ENCODE data around the gene ELMO1. TPM values are rescaled to one million over a fixed set of nuclear protein-coding genes. Genes with fewer than 3 reads are reported as not detected.

ELMO1 gene
- total RNA-seq, 4 donors from 2014 or later = 11.5 to 19.9 (median 17.4) TPM

DNA sequence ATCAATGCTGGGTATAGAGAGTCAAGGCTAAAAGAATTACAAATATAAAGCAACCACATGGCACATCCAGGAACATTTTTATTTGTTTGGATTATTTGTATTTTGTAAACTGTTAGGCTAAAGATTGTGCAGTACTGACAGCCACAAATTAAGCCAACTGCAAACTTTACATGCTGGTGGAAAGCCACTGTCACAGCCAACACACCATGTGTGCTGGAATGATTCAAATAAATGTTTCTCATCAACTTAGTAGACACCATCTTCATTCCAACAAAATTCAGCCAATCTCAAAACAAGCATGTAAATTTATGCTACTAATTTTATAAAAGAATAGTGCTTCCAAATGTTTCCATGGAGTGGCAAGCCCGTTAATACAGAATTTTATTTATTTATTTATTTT is 211.8 kb downstream of the ELMO1 start:
- intact Hi-C loops (cut with DNase I; ENCODE audit: low total_unique reads) = loop anchor here (10.0 kb wide), 1 partner anchor 598 kb away; no protein-coding TSS in a partner anchor
- WGBS, 2 donors = 63 to 79% methylated on average over 1 of the region's 1 CpG
- H3K4me3 ChIP-seq (ENCODE audit: low read depth, poor library complexity, severe bottlenecking) = no peak overlapping the region
- DNase-seq (ENCODE audit: low spot score in 2 of 2) = no peak
- no peak for TF ChIP-seq POLR2A (IDR thresholded peaks at IDR 0.05)

DNA sequence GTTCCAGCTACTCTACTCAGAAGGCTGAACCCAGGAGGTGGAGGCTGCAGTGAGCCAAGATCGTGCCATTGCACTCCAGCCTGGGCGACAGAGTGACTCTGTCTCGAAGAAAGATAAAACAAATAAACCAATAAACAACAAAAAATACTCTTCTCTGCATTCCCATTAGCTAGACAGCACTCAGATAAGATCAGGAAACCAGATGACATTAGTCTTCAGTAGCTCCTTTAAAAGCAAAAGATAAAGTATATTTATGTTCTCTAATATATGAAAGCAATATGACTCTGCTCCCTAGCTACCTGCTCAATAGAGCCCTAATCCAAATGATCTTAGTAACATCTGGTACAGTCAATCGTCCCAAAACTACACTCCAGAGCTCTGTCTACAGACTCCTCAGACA is 212.9 kb downstream of the ELMO1 start:
- DNase-seq (ENCODE audit: low spot score in 2 of 2) = no peak
- H3K4me3 ChIP-seq (ENCODE audit: low read depth, poor library complexity, severe bottlenecking) = no peak overlapping the region
- intact Hi-C loops (cut with DNase I; ENCODE audit: low total_unique reads) = loop anchor here (10.0 kb wide), 1 partner anchor 599 kb away; no protein-coding TSS in a partner anchor
- TF ChIP-seq, protein P1, sequence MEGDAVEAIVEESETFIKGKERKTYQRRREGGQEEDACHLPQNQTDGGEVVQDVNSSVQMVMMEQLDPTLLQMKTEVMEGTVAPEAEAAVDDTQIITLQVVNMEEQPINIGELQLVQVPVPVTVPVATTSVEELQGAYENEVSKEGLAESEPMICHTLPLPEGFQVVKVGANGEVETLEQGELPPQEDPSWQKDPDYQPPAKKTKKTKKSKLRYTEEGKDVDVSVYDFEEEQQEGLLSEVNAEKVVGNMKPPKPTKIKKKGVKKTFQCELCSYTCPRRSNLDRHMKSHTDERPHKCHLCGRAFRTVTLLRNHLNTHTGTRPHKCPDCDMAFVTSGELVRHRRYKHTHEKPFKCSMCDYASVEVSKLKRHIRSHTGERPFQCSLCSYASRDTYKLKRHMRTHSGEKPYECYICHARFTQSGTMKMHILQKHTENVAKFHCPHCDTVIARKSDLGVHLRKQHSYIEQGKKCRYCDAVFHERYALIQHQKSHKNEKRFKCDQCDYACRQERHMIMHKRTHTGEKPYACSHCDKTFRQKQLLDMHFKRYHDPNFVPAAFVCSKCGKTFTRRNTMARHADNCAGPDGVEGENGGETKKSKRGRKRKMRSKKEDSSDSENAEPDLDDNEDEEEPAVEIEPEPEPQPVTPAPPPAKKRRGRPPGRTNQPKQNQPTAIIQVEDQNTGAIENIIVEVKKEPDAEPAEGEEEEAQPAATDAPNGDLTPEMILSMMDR (IDR thresholded peaks at IDR 0.05) = no peak
- TF ChIP-seq POLR2A (IDR thresholded peaks at IDR 0.05) = no peak
- 79 to 90% methylated on average over 4 of the region's 4 CpGs for WGBS, 2 donors

DNA sequence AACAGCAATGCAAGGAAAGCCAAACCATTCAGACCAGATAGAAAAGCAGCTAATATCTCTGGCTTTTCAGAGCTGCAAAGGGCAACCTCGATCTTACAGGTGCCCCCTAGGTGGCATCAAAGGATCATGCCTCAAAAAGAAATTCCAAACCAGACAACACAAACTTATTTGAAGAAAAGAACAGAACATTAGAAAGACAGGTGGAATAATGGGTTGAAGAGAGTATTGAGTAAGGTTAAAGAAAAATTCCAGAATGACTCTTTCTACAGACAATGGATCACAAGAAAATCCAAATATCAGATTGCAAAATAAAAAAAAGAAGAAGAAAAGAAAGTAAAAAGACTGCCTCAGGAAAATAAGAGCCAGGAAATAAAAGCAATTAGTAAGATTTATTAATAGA is 213.7 kb downstream of the ELMO1 start:
- no peak for DNase-seq (ENCODE audit: low spot score in 2 of 2)

DNA sequence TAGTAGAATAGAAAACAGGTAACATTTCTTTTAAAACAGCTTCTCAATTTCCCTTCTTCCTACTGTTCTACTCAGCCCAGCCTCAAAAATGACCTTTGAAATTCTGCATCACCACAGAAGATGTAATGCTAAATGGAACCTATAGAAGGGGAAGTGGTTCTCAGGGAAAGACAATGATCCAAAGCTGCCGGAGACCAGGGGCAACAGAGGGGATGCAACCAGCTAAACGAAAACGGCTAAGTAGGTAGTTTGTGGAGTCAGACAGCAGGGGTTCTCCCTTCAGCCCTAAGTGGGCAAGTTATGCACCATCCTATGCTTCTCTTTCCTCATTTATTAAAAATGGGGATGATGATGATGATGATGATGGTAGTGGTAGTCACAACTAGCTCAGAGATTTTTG is 214.3 kb downstream of the ELMO1 start:
- intact Hi-C loops (cut with DNase I; ENCODE audit: low total_unique reads) = loop anchor here (10.0 kb wide), 1 partner anchor 600 kb away; no protein-coding TSS in a partner anchor
- 69 to 77% methylated on average over 3 of the region's 3 CpGs for WGBS, 2 donors
- no peak overlapping the region for H3K4me3 ChIP-seq (ENCODE audit: low read depth, poor library complexity, severe bottlenecking)
- TF ChIP-seq, protein P1 (IDR thresholded peaks at IDR 0.05) = no peak
- TF ChIP-seq POLR2A (IDR thresholded peaks at IDR 0.05) = no peak
- no peak for DNase-seq (ENCODE audit: low spot score in 2 of 2)

More for the DNA sequence above, 213.7 kb downstream of the ELMO1 start:
- WGBS, 2 donors = 39 to 41% methylated on average over 1 of the region's 1 CpG
- no peak for TF ChIP-seq POLR2A (IDR thresholded peaks at IDR 0.05)
- TF ChIP-seq, protein P1 (IDR thresholded peaks at IDR 0.05) = no peak
- no peak overlapping the region for H3K4me3 ChIP-seq (ENCODE audit: low read depth, poor library complexity, severe bottlenecking)
- intact Hi-C loops (cut with DNase I; ENCODE audit: low total_unique reads) = loop anchor here (10.0 kb wide), 1 partner anchor 600 kb away; no protein-coding TSS in a partner anchor

DNA sequence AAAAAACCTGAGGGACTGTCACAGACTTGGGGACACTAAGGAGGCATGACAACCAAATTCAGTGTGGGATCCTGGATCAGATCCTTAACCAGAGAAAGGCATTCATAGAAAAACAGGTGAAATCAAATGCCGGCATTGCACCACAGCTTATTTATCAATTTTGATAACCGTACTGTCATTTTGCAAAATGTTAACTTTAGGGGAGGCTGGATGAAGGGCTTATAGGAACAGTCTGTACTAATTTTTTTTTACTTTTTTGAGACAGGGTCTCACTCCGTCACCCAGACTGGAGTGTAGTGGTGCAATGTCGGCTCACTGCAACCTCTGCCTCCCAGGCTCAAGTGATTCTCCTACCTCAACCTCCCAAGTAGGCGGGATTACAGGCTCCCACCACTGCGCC is 217.1 kb downstream of the ELMO1 start:
- intact Hi-C loops (cut with DNase I; ENCODE audit: low total_unique reads) = loop anchor here (10.0 kb wide), 1 partner anchor 603 kb away; no protein-coding TSS in a partner anchor
- no peak overlapping the region for H3K4me3 ChIP-seq (ENCODE audit: low read depth, poor library complexity, severe bottlenecking)
- DNase-seq (ENCODE audit: low spot score in 2 of 2) = no peak
- TF ChIP-seq POLR2A (IDR thresholded peaks at IDR 0.05) = no peak
- TF ChIP-seq, protein P1 (IDR thresholded peaks at IDR 0.05) = no peak
- WGBS, 2 donors = 95 to 98% methylated on average over 6 of the region's 6 CpGs

DNA sequence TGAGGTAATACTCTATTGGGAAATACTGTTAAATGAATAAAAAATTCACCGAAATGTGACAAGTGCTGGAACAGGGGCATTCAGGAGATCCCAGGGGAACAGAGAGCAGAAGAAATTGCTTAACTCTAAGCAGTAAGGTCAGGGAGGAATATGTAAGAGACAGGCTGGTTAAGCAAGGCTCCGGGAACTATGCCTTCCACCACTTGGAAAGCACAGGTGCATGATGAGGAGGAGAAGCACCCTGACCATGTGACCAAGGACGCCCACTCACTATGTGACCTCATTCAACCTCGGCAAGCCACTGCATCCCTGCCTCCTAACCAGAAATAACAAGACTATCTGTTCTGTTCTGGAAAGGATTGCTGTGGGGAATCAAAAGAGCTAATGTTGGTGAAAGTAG is 218.4 kb downstream of the ELMO1 start:
- no peak overlapping the region for H3K4me3 ChIP-seq (ENCODE audit: low read depth, poor library complexity, severe bottlenecking)
- TF ChIP-seq POLR2A (IDR thresholded peaks at IDR 0.05) = no peak
- TF ChIP-seq, protein P1 (IDR thresholded peaks at IDR 0.05) = no peak
- intact Hi-C loops (cut with DNase I; ENCODE audit: low total_unique reads) = loop anchor here (10.0 kb wide), 1 partner anchor 605 kb away; no protein-coding TSS in a partner anchor
- WGBS, 2 donors = 57 to 66% methylated on average over 4 of the region's 4 CpGs
- no peak for DNase-seq (ENCODE audit: low spot score in 2 of 2)

All from lower leg skin (tissue), 4 donors.